Natural killer cell (primary cell): ENCODE results near the gene PLP1. TPM values are rescaled to one million over a fixed set of nuclear protein-coding genes. Genes with fewer than 3 reads are reported as not detected.

Source experiments
- ATAC-seq, 3 donors: fragments of 150-1000 bp in 2 of 3; fragments of 200-7000 bp in 1 of 3; cut with Tn5 transposase; 1 replicate in 1 of 3; 2 replicates in 2 of 3; pipeline ENCODE4 v1.10.0; 2021; ENCODE audit warnings: mild to moderate bottlenecking in 2 of 3, moderate library complexity in 2 of 3
- DNase-seq, 2 donors: peaks; one replicate each; pipeline versions ENCODE4 v3.0.0 to v3.0.0-alpha.2; 2013 to 2021; ENCODE audit warnings: mixed read lengths in 1 of 2
- H3K27ac ChIP-seq: one replicate; pipeline ENCODE4 v1.5.1; 2013; ENCODE audit warnings: mild to moderate bottlenecking, low read length
- H3K27me3 ChIP-seq: one replicate; pipeline ENCODE4 v1.6.1; 2013; ENCODE audit warnings: low read length; ENCODE audit not compliant: control insufficient read depth, insufficient read depth
- H3K36me3 ChIP-seq: one replicate; pipeline ENCODE4 v1.6.1; 2013; ENCODE audit warnings: low read length; ENCODE audit not compliant: control insufficient read depth, insufficient read depth
- H3K4me1 ChIP-seq: one replicate; pipeline ENCODE4 v1.6.1; 2013; ENCODE audit warnings: low read length; ENCODE audit not compliant: control insufficient read depth, insufficient read depth
- H3K4me3 ChIP-seq: one replicate; pipeline ENCODE4 v1.5.1; 2013; ENCODE audit warnings: low read length
- H3K9me3 ChIP-seq: one replicate; pipeline ENCODE4 v1.6.1; 2013; ENCODE audit warnings: low read length; ENCODE audit not compliant: control insufficient read depth, insufficient read depth
- H3K27ac Mint-ChIP-seq, 2 donors: one replicate each; pipeline ENCODE4 v1.8.0; 2022; ENCODE audit warnings: mild to moderate bottlenecking in 2 of 2, mixed read lengths in 2 of 2, moderate library complexity in 1 of 2
- H3K27me3 Mint-ChIP-seq, 2 donors: one replicate each; pipeline ENCODE4 v1.8.0; 2022; ENCODE audit warnings: low read depth in 2 of 2, mixed read lengths in 2 of 2
- H3K36me3 Mint-ChIP-seq: one replicate; pipeline ENCODE4 v1.8.0; 2022; ENCODE audit warnings: mixed read lengths
- H3K4me1 Mint-ChIP-seq, 2 donors: one replicate each; pipeline ENCODE4 v1.8.0; 2022; ENCODE audit warnings: mixed read lengths in 2 of 2
- H3K4me3 Mint-ChIP-seq: one replicate; pipeline ENCODE4 v1.8.0; 2022; ENCODE audit warnings: mild to moderate bottlenecking, moderate library complexity, mixed read lengths
- H3K9me3 Mint-ChIP-seq, 2 donors: one replicate each; pipeline ENCODE4 v1.8.0; 2022; ENCODE audit warnings: mixed read lengths in 2 of 2
- WGBS: methylation state at CpG from one replicate; pipeline ENCODE4 v1.1.7; 2013; ENCODE audit warnings: missing lambda C conversion rate; ENCODE audit not compliant: insufficient coverage; 5-methylcytosine and 5-hydroxymethylcytosine counted together
- intact Hi-C: fragments of 100-400 bp; cut with micrococcal nuclease; formaldehyde crosslinking; loops from one replicate; pipeline ENCODE4 v1.14.2; 2022
- total RNA-seq, 4 donors: library from RNA; stranded (reverse); fragments of 120-200 nt in 1 of 4; gene quantifications; one replicate each; pipeline versions ENCODE4 v1.2.3 to v1.2.4, GENCODE V29; 2013 to 2022
- TF ChIP-seq, protein P1 (sequence below): fragments of 200-600 bp; IDR thresholded peaks from one replicate; pipeline ENCODE4 v1.8.0; 2022; ENCODE audit warnings: antibody characterized with exemption

The PLP1 gene
- total RNA-seq, 3 donors from 2014 or later (not counting 1 experiment from before 2014, with no cell fraction given) = not detected

DNA sequence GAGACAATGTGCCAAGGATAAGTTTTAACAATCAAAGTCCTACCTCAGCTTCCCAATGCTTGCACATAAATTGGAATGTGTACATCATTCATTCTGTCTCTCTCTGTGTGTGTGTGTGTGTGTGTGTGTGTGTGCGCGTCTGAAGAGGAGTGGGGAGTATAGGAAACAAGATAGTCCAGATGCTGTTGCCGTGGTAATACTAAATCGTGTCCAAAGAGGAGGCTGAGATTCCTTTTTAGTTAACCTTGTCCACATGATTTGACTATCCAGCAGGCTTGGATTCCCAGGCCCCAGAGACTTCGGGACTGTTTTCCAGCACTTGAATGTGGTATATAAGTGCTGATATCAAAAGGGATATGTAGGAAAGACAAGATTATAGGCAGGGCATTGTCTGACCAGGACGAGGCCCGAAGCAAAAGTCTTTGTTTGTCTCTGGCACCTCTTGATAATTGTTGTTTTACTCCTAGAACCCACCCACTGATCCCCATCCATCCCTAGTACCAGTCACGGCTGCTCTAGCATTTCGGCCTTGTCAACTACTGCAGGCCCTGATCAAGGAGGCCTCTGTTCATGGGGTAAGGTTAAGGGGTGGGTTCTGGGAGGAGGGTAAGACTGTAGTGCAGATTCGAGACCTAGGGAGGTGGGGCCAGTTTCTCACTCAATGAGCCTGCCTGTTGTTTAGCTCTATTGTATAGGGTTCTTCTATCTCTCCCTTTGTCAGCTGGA, 3.9 kb downstream of the PLP1 start:
- TF ChIP-seq, protein P1, sequence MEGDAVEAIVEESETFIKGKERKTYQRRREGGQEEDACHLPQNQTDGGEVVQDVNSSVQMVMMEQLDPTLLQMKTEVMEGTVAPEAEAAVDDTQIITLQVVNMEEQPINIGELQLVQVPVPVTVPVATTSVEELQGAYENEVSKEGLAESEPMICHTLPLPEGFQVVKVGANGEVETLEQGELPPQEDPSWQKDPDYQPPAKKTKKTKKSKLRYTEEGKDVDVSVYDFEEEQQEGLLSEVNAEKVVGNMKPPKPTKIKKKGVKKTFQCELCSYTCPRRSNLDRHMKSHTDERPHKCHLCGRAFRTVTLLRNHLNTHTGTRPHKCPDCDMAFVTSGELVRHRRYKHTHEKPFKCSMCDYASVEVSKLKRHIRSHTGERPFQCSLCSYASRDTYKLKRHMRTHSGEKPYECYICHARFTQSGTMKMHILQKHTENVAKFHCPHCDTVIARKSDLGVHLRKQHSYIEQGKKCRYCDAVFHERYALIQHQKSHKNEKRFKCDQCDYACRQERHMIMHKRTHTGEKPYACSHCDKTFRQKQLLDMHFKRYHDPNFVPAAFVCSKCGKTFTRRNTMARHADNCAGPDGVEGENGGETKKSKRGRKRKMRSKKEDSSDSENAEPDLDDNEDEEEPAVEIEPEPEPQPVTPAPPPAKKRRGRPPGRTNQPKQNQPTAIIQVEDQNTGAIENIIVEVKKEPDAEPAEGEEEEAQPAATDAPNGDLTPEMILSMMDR = no peak
- Histone ChIP-seq H3K9me3 (no peaks in the 10 kb centered on the region), H3K4me1 (no peaks in the 10 kb centered on the region), H3K4me3 (no peak overlapping the region), H3K27ac (no peak overlapping the region), H3K27me3 (no peaks in the 10 kb centered on the region), H3K36me3 (no peaks in the 10 kb centered on the region)
- no peaks in the 10 kb centered on the region for H3K36me3 Mint-ChIP-seq
- ATAC-seq = no peak
- intact Hi-C loops = no loop called here
- WGBS = 83% methylated on average over 6 of the region's 10 CpGs
- peaks cover 0 to 2% of the 10 kb centered on the region in 2 donors for H3K27me3 Mint-ChIP-seq
- no peak overlapping the region for H3K4me3 Mint-ChIP-seq
- no peaks in the 10 kb centered on the region for H3K9me3 Mint-ChIP-seq
- H3K27ac Mint-ChIP-seq = no peak overlapping the region
- DNase-seq = no peak
- H3K4me1 Mint-ChIP-seq = no peaks in the 10 kb centered on the region

DNA sequence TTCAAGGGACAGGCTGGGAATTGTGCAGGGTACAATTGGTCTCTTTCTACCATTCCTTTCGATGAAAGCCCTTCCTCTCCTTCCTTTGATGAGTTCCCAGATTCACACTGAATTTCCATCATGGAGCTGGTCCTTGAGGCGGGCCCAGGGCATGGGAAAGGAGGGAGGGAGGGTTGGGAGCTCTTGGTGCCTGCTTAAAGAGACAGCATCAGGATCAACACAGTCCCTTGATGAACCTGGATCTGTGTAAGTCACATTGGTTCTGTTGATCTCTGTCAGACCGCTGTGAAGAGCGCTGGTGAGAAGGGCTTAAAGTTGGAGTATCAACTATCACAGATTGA, 4.4 kb downstream of the PLP1 start:
- Histone ChIP-seq H3K4me3 (no peak overlapping the region), H3K36me3 (no peaks in the 10 kb centered on the region), H3K9me3 (no peaks in the 10 kb centered on the region), H3K27me3 (no peaks in the 10 kb centered on the region), H3K4me1 (no peaks in the 10 kb centered on the region), H3K27ac (no peak overlapping the region)
- ATAC-seq (no peak), DNase-seq (no peak)
- H3K4me1 Mint-ChIP-seq = no peaks in the 10 kb centered on the region
- no peaks in the 10 kb centered on the region for H3K9me3 Mint-ChIP-seq
- intact Hi-C loops = no loop called here
- H3K27me3 Mint-ChIP-seq = peaks cover 0 to 2% of the 10 kb centered on the region in 2 donors
- WGBS = 100% methylated on average over 1 of the region's 4 CpGs
- no peak overlapping the region for H3K27ac Mint-ChIP-seq
- TF ChIP-seq, protein P1 = no peak
- no peak overlapping the region for H3K4me3 Mint-ChIP-seq
- no peaks in the 10 kb centered on the region for H3K36me3 Mint-ChIP-seq

DNA sequence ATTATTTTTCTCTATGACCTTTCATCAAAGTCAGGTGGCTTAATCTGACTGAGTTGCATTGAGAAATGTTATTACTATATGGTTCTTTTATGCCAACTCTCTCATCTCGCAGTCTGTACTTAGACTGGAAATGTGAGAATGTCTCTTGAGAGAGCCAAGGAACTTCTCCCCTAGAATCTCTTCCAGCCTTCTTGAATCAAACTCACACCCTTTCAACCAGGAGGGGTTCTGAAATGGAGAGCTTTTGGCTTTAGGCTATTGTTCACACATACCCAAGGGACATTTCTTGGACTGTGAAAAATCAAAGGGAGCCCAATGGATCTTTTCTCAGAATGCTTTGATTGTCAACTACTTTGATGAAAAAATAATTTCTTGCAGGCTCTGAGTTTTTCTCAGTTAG, 5.1 kb downstream of the PLP1 start:
- intact Hi-C loops = no loop called here
- no peak overlapping the region for H3K4me3 Mint-ChIP-seq
- peaks cover 0 to 2% of the 10 kb centered on the region in 2 donors for H3K27me3 Mint-ChIP-seq
- Histone ChIP-seq H3K27ac (no peak overlapping the region), H3K4me3 (no peak overlapping the region), H3K27me3 (no peaks in the 10 kb centered on the region), H3K36me3 (no peaks in the 10 kb centered on the region), H3K9me3 (no peaks in the 10 kb centered on the region), H3K4me1 (no peaks in the 10 kb centered on the region)
- H3K9me3 Mint-ChIP-seq = no peaks in the 10 kb centered on the region
- no peak for ATAC-seq
- no peak for DNase-seq
- H3K27ac Mint-ChIP-seq = no peak overlapping the region
- no peaks in the 10 kb centered on the region for H3K4me1 Mint-ChIP-seq
- WGBS = no CpG with 5 or more reads among the region's 1 CpG
- no peaks in the 10 kb centered on the region for H3K36me3 Mint-ChIP-seq
- TF ChIP-seq, protein P1 = no peak

DNA sequence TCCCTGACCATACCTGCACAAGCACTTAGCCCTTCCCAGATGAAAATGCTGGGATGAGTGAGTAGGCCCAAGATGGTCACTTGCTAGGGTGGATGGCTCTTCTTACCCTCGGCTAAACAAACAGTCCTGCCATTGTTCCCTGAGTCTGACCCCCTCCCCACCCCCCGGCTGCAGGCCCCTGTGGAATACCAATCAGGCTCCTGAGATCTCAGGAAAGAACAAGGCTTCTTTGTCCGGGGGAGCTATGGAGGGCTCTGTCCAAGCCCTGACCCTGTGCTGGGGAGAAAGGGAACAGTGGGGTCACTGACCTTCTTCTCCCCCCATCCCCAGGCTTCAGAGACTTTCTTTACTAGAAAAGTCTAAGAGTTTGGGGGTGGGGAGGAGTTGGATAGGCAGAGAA, 6.0 kb downstream of the PLP1 start:
- Mint-ChIP-seq H3K27me3 (peaks cover 0 to 2% of the 10 kb centered on the region in 2 donors), H3K4me3 (no peak overlapping the region), H3K4me1 (no peaks in the 10 kb centered on the region), H3K27ac (no peak overlapping the region), H3K36me3 (no peaks in the 10 kb centered on the region), H3K9me3 (no peaks in the 10 kb centered on the region)
- Histone ChIP-seq H3K9me3 (no peaks in the 10 kb centered on the region), H3K4me1 (no peaks in the 10 kb centered on the region), H3K27me3 (no peaks in the 10 kb centered on the region), H3K4me3 (no peak overlapping the region), H3K36me3 (no peaks in the 10 kb centered on the region), H3K27ac (no peak overlapping the region)
- no peak for DNase-seq
- TF ChIP-seq, protein P1 = no peak
- ATAC-seq = no peak
- intact Hi-C loops = no loop called here
- WGBS = 67% methylated on average over 1 of the region's 3 CpGs
